ENCODE data around the gene CFAP46. TPM values are rescaled to one million over a fixed set of nuclear protein-coding genes. Genes with fewer than 3 reads are reported as not detected.
A peak's percentile ranks its signal among the peaks of the same experiment; 100 is the strongest.

The CFAP46 gene
- total RNA-seq, 1 experiment from 2014 or later = 3.3 TPM

GRCh38 chr10:132787495-132788179 is 154.7 kb downstream of the CFAP46 start:
- DNase-seq (ENCODE audit: low spot score) (peak; percentile 73), ATAC-seq (peak; percentile 47)
- peaks cover 11% of the 10 kb centered on the region for H3K4me1 Mint-ChIP-seq
- no peak overlapping the region for H3K27ac Mint-ChIP-seq
- TF ChIP-seq ZMAT4 (CRISPR knock-in tag; IDR thresholded peaks at IDR 0.05) = no peak
- no peak for TF ChIP-seq CTCF (IDR thresholded peaks at IDR 0.05)
- no peak for TF ChIP-seq TCF7 (CRISPR knock-in tag; IDR thresholded peaks at IDR 0.05; ENCODE audit: low read depth)
- TF ChIP-seq ZNF671 (CRISPR knock-in tag; IDR thresholded peaks at IDR 0.05) = no peak
- no peak for TF ChIP-seq AFF4 (CRISPR knock-in tag; IDR thresholded peaks at IDR 0.05; ENCODE audit: borderline replicate concordance)
- CTCF ChIA-PET = no interaction called here
- peaks cover 72% of the 10 kb centered on the region for H3K27me3 Mint-ChIP-seq (ENCODE audit: low read depth)
- H3K4me3 Mint-ChIP-seq = peak overlapping the region; percentile 35
- no peaks in the 10 kb centered on the region for H3K9me3 Mint-ChIP-seq
- H3K36me3 Mint-ChIP-seq = no peaks in the 10 kb centered on the region
- POLR2A ChIA-PET = no interaction called here

GRCh38 chr10:132786884-132787494 is 155.4 kb downstream of the CFAP46 start:
- H3K4me3 Mint-ChIP-seq = no peak overlapping the region
- no peak for TF ChIP-seq NFYB (CRISPR knock-in tag; conservative IDR thresholded peaks at IDR 0.05; ENCODE audit: low read depth)
- TF ChIP-seq CBFB (CRISPR knock-in tag; IDR thresholded peaks at IDR 0.05; ENCODE audit: low read depth) = no peak
- TF ChIP-seq FOXJ3 (CRISPR knock-in tag; IDR thresholded peaks at IDR 0.05; ENCODE audit: borderline replicate concordance) = no peak
- no peak for TF ChIP-seq CDX4 (CRISPR knock-in tag; IDR thresholded peaks at IDR 0.05; ENCODE audit: borderline replicate concordance)
- no peak for TF ChIP-seq MXD4 (CRISPR knock-in tag; IDR thresholded peaks at IDR 0.05; ENCODE audit: borderline replicate concordance)
- TF ChIP-seq CTCF (IDR thresholded peaks at IDR 0.05) = no peak
- no peak for TF ChIP-seq SMAD4 (CRISPR knock-in tag; IDR thresholded peaks at IDR 0.05)
- peaks cover 78% of the 10 kb centered on the region for H3K27me3 Mint-ChIP-seq (ENCODE audit: low read depth)
- H3K4me1 Mint-ChIP-seq = peaks cover 12% of the 10 kb centered on the region
- DNase-seq (ENCODE audit: low spot score) (no peak), ATAC-seq (peak; percentile 9; the same call in 1 of the 2 replicates)
- H3K36me3 Mint-ChIP-seq = no peaks in the 10 kb centered on the region
- no peaks in the 10 kb centered on the region for H3K9me3 Mint-ChIP-seq
- no peak overlapping the region for H3K27ac Mint-ChIP-seq
- ChIA-PET CTCF (no interaction called here), POLR2A (no interaction called here)

GRCh38 chr10:132786476-132786883 is 155.9 kb downstream of the CFAP46 start:
- ChIA-PET POLR2A (no interaction called here), CTCF (no interaction called here)
- Mint-ChIP-seq H3K4me1 (peaks cover 12% of the 10 kb centered on the region), H3K27ac (no peak overlapping the region), H3K4me3 (0 out of 2 replicates have a peak overlapping the region, but pooled peaks have one; percentile 47), H3K36me3 (no peaks in the 10 kb centered on the region; the same call in 1 of the 2 replicates), H3K9me3 (no peaks in the 10 kb centered on the region), H3K27me3 (ENCODE audit: low read depth) (peaks cover 83% of the 10 kb centered on the region)
- no peak for DNase-seq (ENCODE audit: low spot score)
- ATAC-seq = no peak
- TF ChIP-seq AR (CRISPR knock-in tag; IDR thresholded peaks at IDR 0.05) (no peak), NR2C2 (CRISPR knock-in tag; IDR thresholded peaks at IDR 0.05) (no peak), NFATC4 (CRISPR knock-in tag; IDR thresholded peaks at IDR 0.05) (no peak), ESRRA (CRISPR knock-in tag; IDR thresholded peaks at IDR 0.05; ENCODE audit: borderline replicate concordance) (no peak), ZNF416 (CRISPR knock-in tag; IDR thresholded peaks at IDR 0.05) (no peak)
